Bronchial epithelial cell (primary cell): ENCODE data around the gene CD55. TPM values are rescaled to one million over a fixed set of nuclear protein-coding genes. Genes with fewer than 3 reads are reported as not detected.

Experiments used
- DNase-seq: peaks from one replicate; pipeline ENCODE4 v3.0.0-alpha.2; 2010; ENCODE audit warnings: low read depth
- FAIRE-seq: peaks from 2 replicates; lab custom pipeline; 2011; peaks lifted over from hg19 to GRCh38; lab: Jason Lieb, UNC
- H3K27me3 ChIP-seq: 2 replicates; pipeline ENCODE4 v1.5.1; 2011; ENCODE audit warnings: low read length; ENCODE audit not compliant: control insufficient read depth, insufficient read depth
- H3K36me3 ChIP-seq: 2 replicates; pipeline ENCODE4 v1.5.1; 2011; ENCODE audit warnings: low read length; ENCODE audit not compliant: control insufficient read depth, insufficient read depth
- H3K4me3 ChIP-seq: 2 replicates; pipeline ENCODE4 v1.5.1; 2011; ENCODE audit warnings: mild to moderate bottlenecking, low read depth, low read length, control low read depth
- CTCF ChIP-seq: IDR thresholded peaks from 2 replicates; pipeline ENCODE4 v1.5.1; 2011; ENCODE audit warnings: mild to moderate bottlenecking, moderate library complexity, low read length, control low read depth, inconsistent platforms; ENCODE audit not compliant: insufficient read depth, severe bottlenecking
- total RNA-seq: library from RNA; depleted of rRNA; stranded (reverse); fragments of >200 nt; gene quantifications from 2 replicates; pipeline ENCODE4 v1.2.1, GENCODE V29; 2014

Gene CD55
- total RNA-seq, 1 donor from 2014 or later, result 85.3 TPM

DNA sequence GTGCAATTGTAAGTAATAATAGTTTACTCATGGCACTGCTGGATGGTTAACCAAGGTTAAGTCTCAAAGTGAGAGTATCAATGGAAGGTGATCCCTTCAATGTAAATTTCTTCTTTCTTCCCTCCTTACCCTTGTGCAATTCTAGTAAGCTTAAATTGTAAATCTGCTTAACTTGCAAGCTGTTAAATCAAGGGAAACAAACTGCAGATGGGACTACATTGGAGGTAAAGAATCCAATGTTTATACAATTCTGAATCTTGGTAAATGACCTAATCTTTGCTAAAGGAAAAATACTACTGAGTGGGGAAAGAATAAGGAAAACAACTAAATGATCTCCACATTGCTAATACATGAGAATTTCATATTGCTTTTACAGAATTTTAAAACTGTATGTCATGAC is 6.7 kb upstream of the CD55 start:
- FAIRE-seq (no peak), DNase-seq (peak; percentile 35)
- no peak for TF ChIP-seq CTCF
- Histone ChIP-seq H3K4me3 (no peak overlapping the region), H3K36me3 (no peaks in the 10 kb centered on the region), H3K27me3 (no peaks in the 10 kb centered on the region)

DNA sequence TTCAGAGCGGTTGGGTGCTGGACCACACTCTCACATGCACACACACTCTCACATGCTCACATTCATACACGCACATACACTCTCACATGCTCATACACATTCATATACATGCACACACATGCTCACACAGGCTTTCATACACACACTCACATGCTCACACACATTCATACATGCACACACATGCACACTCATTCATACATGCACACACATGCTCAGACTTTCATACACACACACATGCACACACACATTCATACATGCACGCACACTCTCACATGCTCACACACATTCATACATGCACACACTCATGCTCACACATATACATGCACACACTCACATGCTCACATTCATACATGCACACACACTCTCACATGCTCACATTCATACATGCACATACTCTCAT is 6.0 kb upstream of the CD55 start:
- no peak for TF ChIP-seq CTCF
- peak; percentile 91 for FAIRE-seq
- Histone ChIP-seq H3K27me3 (no peaks in the 10 kb centered on the region), H3K36me3 (no peaks in the 10 kb centered on the region), H3K4me3 (no peak overlapping the region)
- DNase-seq, result no peak

GRCh38 chr1:207316141-207316540 is 5.3 kb upstream of the CD55 start:
- Histone ChIP-seq H3K4me3 (no peak overlapping the region), H3K36me3 (no peaks in the 10 kb centered on the region), H3K27me3 (no peaks in the 10 kb centered on the region)
- DNase-seq, result peak; percentile 22
- FAIRE-seq, result no peak
- no peak for TF ChIP-seq CTCF

DNA sequence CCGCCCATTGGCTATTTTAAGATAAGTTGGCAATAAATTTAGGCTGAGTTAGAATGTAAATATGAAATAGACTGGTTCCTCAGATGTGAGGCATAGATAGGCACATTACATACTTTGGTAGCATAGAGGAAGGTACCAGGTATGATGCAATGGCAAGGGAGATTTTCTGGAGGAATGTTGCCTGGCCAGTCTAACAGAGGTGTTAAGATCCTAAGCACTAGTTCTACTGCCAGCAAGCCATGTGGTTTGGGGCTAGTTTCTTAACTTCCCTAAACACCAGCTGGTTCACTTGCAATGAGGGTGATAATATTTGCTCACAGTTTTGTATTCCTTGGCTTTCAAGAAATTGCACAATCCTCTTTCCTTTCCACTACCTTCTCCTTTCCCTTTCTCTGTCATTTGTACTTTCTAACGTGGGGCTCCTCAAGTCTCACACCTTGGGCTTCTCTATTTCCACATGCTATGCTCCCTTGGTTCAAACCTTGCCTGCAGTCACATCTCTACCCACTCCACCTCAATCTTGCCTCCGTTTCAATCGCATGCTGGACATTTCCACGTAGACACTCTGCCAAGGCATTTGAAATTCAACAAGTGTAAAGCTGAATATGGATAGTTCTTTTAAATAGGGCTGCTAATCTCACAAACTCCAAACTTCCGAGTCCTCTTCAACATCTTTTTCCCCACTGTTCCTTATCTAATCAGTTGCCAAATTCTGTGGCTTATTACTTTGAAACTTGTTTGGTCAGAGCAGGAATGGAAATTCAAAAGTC is 4.7 kb upstream of the CD55 start:
- peak; percentile 99 for DNase-seq
- no peaks in the 10 kb centered on the region for H3K27me3 ChIP-seq
- H3K36me3 ChIP-seq, result no peaks in the 10 kb centered on the region
- no peak for TF ChIP-seq CTCF
- FAIRE-seq, result peak; percentile 88
- H3K4me3 ChIP-seq, result no peak overlapping the region

DNA sequence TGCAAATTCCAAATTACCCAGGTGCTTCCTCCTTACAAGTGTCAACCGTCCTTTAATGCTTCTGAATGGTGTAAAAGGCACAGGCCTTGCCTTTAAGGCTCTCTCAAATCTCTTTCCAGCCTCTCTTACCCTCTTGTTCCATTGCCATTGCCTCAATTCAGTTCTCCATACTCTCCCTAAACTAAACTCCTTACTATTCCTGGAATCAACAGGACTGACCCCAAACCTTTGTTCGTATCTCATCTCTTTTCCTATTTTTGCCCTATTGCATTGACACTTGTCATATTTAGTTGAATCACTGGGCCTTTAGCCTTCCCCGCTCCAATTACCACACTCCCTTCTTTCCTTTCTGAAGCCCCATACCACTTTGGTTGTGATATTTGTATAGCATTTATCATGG is 3.9 kb upstream of the CD55 start:
- Histone ChIP-seq H3K27me3 (no peaks in the 10 kb centered on the region), H3K4me3 (no peak overlapping the region), H3K36me3 (no peaks in the 10 kb centered on the region)
- FAIRE-seq (no peak), DNase-seq (no peak)
- no peak for TF ChIP-seq CTCF
